ENCODE measurements around the gene B3GAT3. TPM values are rescaled to one million over a fixed set of nuclear protein-coding genes. Genes with fewer than 3 reads are reported as not detected.
A peak's percentile ranks its signal among the peaks of the same experiment; 100 is the strongest.
"Not testable (repeated sequence)": the region's sequence is repeated elsewhere in the genome, so short reads cannot be mapped to it uniquely, and the experiment has no call there.

B3GAT3 gene
- total RNA-seq, 2 experiments from 2014 or later = 76.1 to 87.0 TPM

- Mint-ChIP-seq H3K4me3 (peak overlapping the region; percentile 94), H3K36me3 (peaks cover 4% of the 10 kb centered on the region), H3K9me3 (no peaks in the 10 kb centered on the region), H3K4me1 (peaks cover 17% of the 10 kb centered on the region), H3K27me3 (no peaks in the 10 kb centered on the region), H3K27ac (peak overlapping the region; percentile 91)
- DNase-seq = no peak
- no peak for ATAC-seq (ENCODE audit: low read depth)
- POLR2A ChIA-PET = interaction anchor here (0.7 to 8.4 kb wide), 22 partner anchors 9 to 250 kb away, joined by 3 to 187 read pairs (median 5); partner anchors contain the start of genes B3GAT3, C11orf98, CSKMT and EEF1G
Observed at GRCh38 chr11:62652161-62653006, 30.6 kb upstream of the B3GAT3 start.

DNA sequence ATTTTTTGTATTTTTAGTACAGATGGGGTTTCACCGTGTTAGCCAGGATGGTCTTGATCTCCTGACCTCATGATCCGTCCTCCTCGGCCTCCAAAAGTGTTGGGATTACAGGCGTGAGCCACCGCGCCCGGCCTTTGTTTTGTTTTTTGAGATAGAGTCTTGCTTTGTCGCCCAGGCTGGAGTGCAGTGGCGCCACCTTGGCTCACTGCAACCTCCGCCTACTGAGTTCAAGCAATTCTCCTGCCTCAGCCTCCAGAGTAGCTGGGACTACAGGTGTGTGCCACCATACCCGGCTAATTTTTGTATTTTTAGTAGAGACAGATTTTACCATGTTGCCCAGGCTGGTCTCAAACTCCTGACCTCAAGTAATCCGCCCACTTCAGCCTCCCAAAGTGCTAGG is 28.5 kb upstream of the B3GAT3 start:
- not testable (repeated sequence) for H3K27ac Mint-ChIP-seq; DNase-seq; H3K36me3 Mint-ChIP-seq; H3K27me3 Mint-ChIP-seq; H3K4me3 Mint-ChIP-seq; H3K9me3 Mint-ChIP-seq; ATAC-seq (ENCODE audit: low read depth)
- peaks cover 23% of the 10 kb centered on the region for H3K4me1 Mint-ChIP-seq
- POLR2A ChIA-PET = interaction anchor here (0.9 to 1.2 kb wide), 2 partner anchors 22 to 49 kb away, joined by 5 to 6 read pairs; partner anchors contain the start of genes LBHD1 and MTA2

GRCh38 chr11:62649486-62649885 is 27.7 kb upstream of the B3GAT3 start:
- DNase-seq = no peak
- no peaks in the 10 kb centered on the region for H3K9me3 Mint-ChIP-seq
- POLR2A ChIA-PET = interaction anchor here (0.6 to 5.5 kb wide), 7 partner anchors 8 to 58 kb away, joined by 3 to 40 read pairs (median 7); partner anchors contain the start of genes B3GAT3, C11orf98, CSKMT and LBHD1
- no peak overlapping the region for H3K4me3 Mint-ChIP-seq
- no peak for ATAC-seq (ENCODE audit: low read depth)
- H3K4me1 Mint-ChIP-seq = peaks cover 28% of the 10 kb centered on the region
- H3K36me3 Mint-ChIP-seq = peaks cover 10% of the 10 kb centered on the region
- no peak overlapping the region for H3K27ac Mint-ChIP-seq
- H3K27me3 Mint-ChIP-seq = no peaks in the 10 kb centered on the region

DNA sequence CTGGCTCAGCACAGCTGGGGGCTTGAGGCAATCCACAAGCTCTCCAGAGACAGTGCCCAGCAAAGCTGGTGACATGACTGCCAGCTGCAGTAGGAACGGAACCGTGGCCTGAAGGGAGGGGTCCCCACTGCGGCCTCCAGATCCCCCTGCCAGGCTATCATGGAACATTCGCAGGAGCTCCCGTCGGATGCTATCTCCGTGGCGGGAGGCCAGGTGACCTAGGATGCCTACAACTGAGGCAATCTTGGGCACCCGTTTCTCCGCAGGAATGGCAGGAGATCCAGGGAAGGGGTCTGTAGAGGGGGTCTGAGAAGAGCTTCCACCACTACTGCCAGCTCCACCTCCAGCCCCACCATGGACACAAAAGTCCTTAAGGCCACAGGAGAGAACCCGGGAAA is 27.2 kb upstream of the B3GAT3 start:
- Mint-ChIP-seq H3K36me3 (peaks cover 10% of the 10 kb centered on the region), H3K27me3 (no peaks in the 10 kb centered on the region), H3K4me1 (peaks cover 29% of the 10 kb centered on the region), H3K9me3 (no peaks in the 10 kb centered on the region), H3K27ac (no peak overlapping the region), H3K4me3 (no peak overlapping the region)
- DNase-seq (no peak), ATAC-seq (ENCODE audit: low read depth) (no peak)
- POLR2A ChIA-PET = interaction anchor here (0.6 to 5.5 kb wide), 7 partner anchors 16 to 57 kb away, joined by 3 to 40 read pairs (median 7); partner anchors contain the start of genes B3GAT3, C11orf98, CSKMT and LBHD1

GRCh38 chr11:62648185-62648966 is 26.6 kb upstream of the B3GAT3 start:
- POLR2A ChIA-PET = interaction anchor here (0.6 to 5.5 kb wide), 10 partner anchors 11 to 193 kb away, joined by 3 to 40 read pairs (median 4); partner anchors contain the start of genes B3GAT3, C11orf98, CSKMT and HNRNPUL2
- ATAC-seq (ENCODE audit: low read depth) = no peak
- Mint-ChIP-seq H3K36me3 (peaks cover 8% of the 10 kb centered on the region), H3K27me3 (no peaks in the 10 kb centered on the region), H3K27ac (no peak overlapping the region), H3K4me1 (peaks cover 26% of the 10 kb centered on the region), H3K4me3 (no peak overlapping the region), H3K9me3 (no peaks in the 10 kb centered on the region)
- DNase-seq = no peak

DNA sequence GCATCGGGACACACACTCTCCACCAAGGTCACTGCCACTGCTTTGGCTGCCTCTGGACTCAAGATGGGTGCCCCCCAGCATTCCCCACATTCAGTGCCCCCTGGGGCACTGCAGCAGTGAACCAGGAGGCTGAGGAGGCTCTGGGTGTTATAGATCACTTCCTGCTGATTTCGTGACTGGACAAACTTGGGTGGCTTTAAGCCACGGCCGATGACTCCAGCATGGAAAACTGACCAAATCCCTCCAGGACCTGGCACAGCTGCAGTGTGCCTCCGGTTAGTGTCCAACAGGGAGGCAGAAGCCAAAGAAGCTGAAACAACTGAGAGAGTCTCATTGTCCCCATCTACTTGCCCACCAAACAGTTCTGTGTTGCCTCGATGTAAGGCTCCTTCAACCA is 25.8 kb upstream of the B3GAT3 start:
- H3K9me3 Mint-ChIP-seq = no peaks in the 10 kb centered on the region
- peaks cover 25% of the 10 kb centered on the region for H3K4me1 Mint-ChIP-seq
- no peak overlapping the region for H3K4me3 Mint-ChIP-seq
- no peak for DNase-seq
- no peaks in the 10 kb centered on the region for H3K27me3 Mint-ChIP-seq
- no peak overlapping the region for H3K27ac Mint-ChIP-seq
- no peak for ATAC-seq (ENCODE audit: low read depth)
- POLR2A ChIA-PET = interaction anchor here (0.9 to 5.5 kb wide), 8 partner anchors 10 to 194 kb away, joined by 3 to 40 read pairs (median 8); partner anchors contain the start of genes B3GAT3, C11orf98, CSKMT and HNRNPUL2
- H3K36me3 Mint-ChIP-seq = peaks cover 8% of the 10 kb centered on the region

DNA sequence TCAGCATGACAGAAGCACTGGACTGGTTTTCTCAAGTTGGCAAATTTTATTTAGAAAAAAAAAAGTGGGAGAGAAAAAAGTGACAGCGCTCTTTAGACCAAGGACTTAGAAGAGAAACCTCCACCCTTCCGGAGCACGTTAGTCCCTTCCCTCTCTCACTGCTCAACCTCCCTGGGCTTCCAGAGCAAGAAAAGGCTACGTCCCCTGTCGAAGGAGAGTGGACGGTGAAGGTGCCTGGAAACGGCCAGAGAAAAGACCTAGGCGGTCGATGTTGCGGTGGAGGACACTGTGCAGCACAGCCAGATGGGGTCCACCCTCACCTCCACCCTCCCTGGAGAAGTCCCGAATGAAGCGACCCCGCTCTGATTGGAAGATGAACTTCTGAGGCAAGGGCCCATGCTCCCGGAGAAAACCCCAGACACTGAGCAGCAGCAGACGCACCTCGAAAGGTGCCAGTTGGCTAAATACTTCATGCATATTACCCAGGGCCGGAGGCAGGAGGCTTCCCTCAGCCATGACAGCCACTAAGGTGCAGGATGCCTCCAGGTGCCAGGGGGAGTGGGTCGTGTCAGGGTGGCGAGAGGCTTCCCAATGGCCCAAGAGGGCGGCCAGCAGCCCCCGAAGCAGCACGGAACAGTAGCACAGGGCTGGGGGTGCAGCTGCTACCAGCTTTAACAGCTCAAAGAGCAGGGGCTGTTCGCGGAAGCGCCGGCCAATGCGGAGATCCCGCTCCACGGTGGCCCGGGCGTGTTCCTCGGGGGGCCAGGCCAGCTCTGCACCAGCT is 25.2 kb upstream of the B3GAT3 start:
- DNase-seq = no peak
- Mint-ChIP-seq H3K27me3 (no peaks in the 10 kb centered on the region), H3K27ac (peak overlapping the region; percentile 96), H3K9me3 (no peaks in the 10 kb centered on the region), H3K4me3 (peak overlapping the region; percentile 99), H3K4me1 (peaks cover 24% of the 10 kb centered on the region), H3K36me3 (peaks cover 8% of the 10 kb centered on the region)
- POLR2A ChIA-PET = interaction anchor here (0.6 to 7.3 kb wide), 17 partner anchors 10 to 194 kb away, joined by 3 to 76 read pairs (median 13); partner anchors contain the start of genes B3GAT3, C11orf98, CSKMT and EEF1G
- no peak for ATAC-seq (ENCODE audit: low read depth)

GRCh38 chr11:62645946-62646824 is 24.4 kb upstream of the B3GAT3 start, which contains the start of gene GANAB:
Gene GANAB (minus strand): TSS chr11:62646613. CDS start chr11:62646599, 14 bp downstream.
- H3K27ac Mint-ChIP-seq = peak within 1 kb of the TSS; percentile 96
- ATAC-seq (ENCODE audit: low read depth) (peak; percentile 98), DNase-seq (peak; percentile 96)
- peaks cover 8% of the 10 kb centered on the region for H3K36me3 Mint-ChIP-seq
- POLR2A ChIA-PET = interaction anchor here (0.6 to 7.3 kb wide), 19 partner anchors 9 to 195 kb away, joined by 3 to 76 read pairs (median 7); partner anchors contain the start of genes B3GAT3, C11orf98, CSKMT and EEF1G
- peaks cover 24% of the 10 kb centered on the region for H3K4me1 Mint-ChIP-seq
- H3K27me3 Mint-ChIP-seq = no peaks in the 10 kb centered on the region
- H3K4me3 Mint-ChIP-seq = peak within 1 kb of the TSS; percentile 99
- no peaks in the 10 kb centered on the region for H3K9me3 Mint-ChIP-seq

DNA sequence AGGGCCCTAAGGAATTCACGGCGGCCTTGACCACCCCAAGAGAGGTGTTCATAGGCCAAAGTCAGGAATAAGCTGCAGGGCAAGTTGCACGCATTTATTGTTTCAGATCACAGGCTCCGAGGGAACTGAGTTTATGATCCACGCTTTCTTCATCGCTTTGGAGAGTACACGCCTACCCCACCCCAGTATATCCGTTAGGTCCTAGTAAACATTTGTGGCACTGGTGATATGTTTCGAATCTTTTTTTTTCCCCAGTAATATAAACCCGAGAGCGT is 23.8 kb upstream of the B3GAT3 start:
- POLR2A ChIA-PET = interaction anchor here (0.7 to 7.3 kb wide), 16 partner anchors 8 to 195 kb away, joined by 3 to 76 read pairs (median 10); partner anchors contain the start of genes B3GAT3, C11orf98, CSKMT and EEF1G
- H3K4me1 Mint-ChIP-seq = peaks cover 29% of the 10 kb centered on the region
- H3K27ac Mint-ChIP-seq = peak overlapping the region; percentile 96
- H3K27me3 Mint-ChIP-seq = no peaks in the 10 kb centered on the region
- H3K4me3 Mint-ChIP-seq = peak overlapping the region; percentile 99
- DNase-seq = no peak
- peaks cover 7% of the 10 kb centered on the region for H3K36me3 Mint-ChIP-seq
- H3K9me3 Mint-ChIP-seq = no peaks in the 10 kb centered on the region
- no peak for ATAC-seq (ENCODE audit: low read depth)

DNA sequence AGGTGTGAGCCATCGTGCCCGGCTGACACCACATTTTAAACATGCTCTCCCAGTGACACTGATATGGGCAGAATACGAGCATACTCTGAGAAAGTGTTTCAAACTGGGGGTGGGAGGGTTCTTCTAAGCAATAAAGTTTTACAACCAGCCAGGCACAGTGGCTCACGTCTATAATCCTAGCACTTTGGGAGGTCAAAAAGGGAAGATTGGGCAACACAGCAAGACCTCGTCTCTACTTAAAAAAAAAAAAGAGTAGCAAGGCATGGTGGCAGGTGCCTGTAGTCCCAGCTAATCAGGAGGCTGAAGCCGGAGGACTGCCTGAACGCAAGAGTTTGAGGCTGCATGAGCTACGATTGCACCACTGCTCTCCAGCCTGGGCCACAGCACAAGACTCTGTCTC is 22.4 kb upstream of the B3GAT3 start:
- H3K27ac Mint-ChIP-seq = no peak overlapping the region
- peaks cover 15% of the 10 kb centered on the region for H3K36me3 Mint-ChIP-seq
- H3K4me3 Mint-ChIP-seq = peak overlapping the region; percentile 39
- no peaks in the 10 kb centered on the region for H3K27me3 Mint-ChIP-seq
- POLR2A ChIA-PET = interaction anchor here (0.7 to 7.3 kb wide), 6 partner anchors 9 to 109 kb away, joined by 3 to 76 read pairs (median 10); partner anchors contain the start of genes B3GAT3, C11orf98, CSKMT and INTS5
- DNase-seq (no peak), ATAC-seq (ENCODE audit: low read depth) (no peak)
- H3K4me1 Mint-ChIP-seq = peaks cover 38% of the 10 kb centered on the region
- H3K9me3 Mint-ChIP-seq = no peaks in the 10 kb centered on the region

- POLR2A ChIA-PET = interaction anchor here (1.0 to 1.6 kb wide), 3 partner anchors 8 to 13 kb away, joined by 3 to 5 read pairs (median 4); no protein-coding TSS in a partner anchor
- Mint-ChIP-seq H3K27me3 (no peaks in the 10 kb centered on the region), H3K4me1 (peaks cover 15% of the 10 kb centered on the region), H3K36me3 (peaks cover 54% of the 10 kb centered on the region), H3K9me3 (no peaks in the 10 kb centered on the region), H3K4me3 (no peak overlapping the region), H3K27ac (no peak overlapping the region)
- no peak for ATAC-seq (ENCODE audit: low read depth)
- DNase-seq = no peak
Observed at GRCh38 chr11:62632492-62632891, 10.7 kb upstream of the B3GAT3 start.

Data from activated naive CD8-positive, alpha-beta T cell treated with anti-CD3 and anti-CD28 coated beads, Interleukin-2, amount 10 ng/mL, durations not matched to agents 7 days and 5 days (primary cell).